GM12865 (cell line): ENCODE measurements around the gene SOS1.

Source experiments
- DNase-seq: peaks from one replicate; pipeline ENCODE4 v3.0.0; 2010; ENCODE audit warnings: low read depth
- H3K4me3 ChIP-seq: 2 replicates; pipeline ENCODE4 v1.5.1; 2011; ENCODE audit warnings: mild to moderate bottlenecking, low read depth, low read length, control low read depth
- CTCF ChIP-seq: IDR thresholded peaks from 2 replicates; pipeline ENCODE4 v1.5.1; 2011; ENCODE audit warnings: low read length, control low read depth, low read depth, inconsistent platforms; ENCODE audit not compliant: insufficient read depth; ENCODE audit errors: missing control alignments

Gene SOS1

GRCh38 chr2:39124000-39124745 lies 3.3 kb upstream of the SOS1 start:
- peak; percentile 79 for TF ChIP-seq CTCF
- DNase-seq, result peak; percentile 99

GRCh38 chr2:39123436-39123999 lies 2.7 kb upstream of the SOS1 start:
- no peak for TF ChIP-seq CTCF
- no peak for DNase-seq
- H3K4me3 ChIP-seq, result peak overlapping the region; percentile 78

More at GRCh38 chr2:39124000-39124745, 3.3 kb upstream of the SOS1 start:
- peak overlapping the region; percentile 78 for H3K4me3 ChIP-seq

DNA sequence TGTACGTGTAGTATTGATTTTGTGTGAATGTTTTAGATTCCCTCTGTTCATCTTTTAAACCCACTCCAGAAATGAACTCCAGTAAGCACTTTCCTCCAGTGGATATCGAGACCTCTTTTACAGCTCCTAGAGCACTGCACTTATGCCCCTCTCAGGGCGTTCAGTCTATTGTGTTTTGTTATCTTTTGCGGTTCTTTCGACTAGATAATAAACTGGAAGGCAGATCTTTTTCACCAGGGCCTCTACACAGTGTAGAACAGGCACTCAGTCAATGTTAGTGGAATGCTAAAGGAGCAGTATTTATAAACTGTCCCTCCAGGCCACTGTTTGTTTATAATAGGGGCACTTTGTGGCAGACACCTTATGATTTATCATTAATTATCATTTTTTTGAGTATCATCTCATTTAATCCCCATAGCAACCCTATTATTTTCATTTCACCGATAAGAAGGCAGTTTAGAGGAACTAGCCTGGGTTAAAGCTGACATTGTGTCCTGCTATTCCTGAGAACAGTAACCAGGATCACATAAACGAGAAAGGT lies 742 bp upstream of the SOS1 start:
- no peak for DNase-seq
- peak overlapping the region; percentile 84 for H3K4me3 ChIP-seq
- TF ChIP-seq CTCF, result no peak

DNA sequence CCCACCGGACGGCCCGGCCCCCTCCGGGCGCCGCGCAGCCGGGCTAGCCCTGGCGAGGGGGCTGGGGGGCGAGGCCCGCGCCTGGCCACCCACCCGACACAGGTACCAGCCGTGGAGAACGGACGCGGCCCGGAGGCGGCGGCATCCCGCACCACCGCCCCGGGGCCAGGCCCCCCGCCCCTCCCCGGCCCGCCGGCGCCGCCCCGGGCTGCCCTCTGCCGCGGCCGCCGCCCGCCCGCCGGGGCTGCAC lies 405 bp downstream of the SOS1 start:
- no peak for TF ChIP-seq CTCF
- DNase-seq, result no peak
- peak overlapping the region; percentile 84 for H3K4me3 ChIP-seq

GRCh38 chr2:39119732-39120520 lies 925 bp downstream of the SOS1 start:
- H3K4me3 ChIP-seq, result peak overlapping the region; percentile 84
- DNase-seq, result peak; percentile 76
- peak; percentile 10 for TF ChIP-seq CTCF

GRCh38 chr2:39118786-39119499 lies 1.9 kb downstream of the SOS1 start:
- TF ChIP-seq CTCF, result no peak
- DNase-seq, result peak; percentile 30
- peak overlapping the region; percentile 84 for H3K4me3 ChIP-seq
